Measurements from ENCODE around the gene MYO7A. TPM values are rescaled to one million over a fixed set of nuclear protein-coding genes. Genes with fewer than 3 reads are reported as not detected.
A peak's percentile ranks its signal among the peaks of the same experiment; 100 is the strongest.

Gene MYO7A
- total RNA-seq, result 100 to 1,000 TPM in 1 of 2 donors, 1 to 10 TPM in 1; 3.1 to 102 TPM

GRCh38 chr11:77127920-77128691, at the start of gene MYO7A:
Gene MYO7A, plus strand, starts transcription at chr11:77128246. Its CDS starts 2,389 bp downstream, at chr11:77130635.
- no peak for TF ChIP-seq POLR2A (IDR thresholded peaks at IDR 0.05)
- TF ChIP-seq POLR2AphosphoS5 (IDR thresholded peaks at IDR 0.05), result no peak
- H3K4me1 ChIP-seq (replicated peaks), result no peaks in the 10 kb centered on the region
- DNase-seq (ENCODE audit: low spot score), result no peak
- H3K9me3 ChIP-seq, result no peaks in the 10 kb centered on the region
- intact Hi-C loops (cut with DNase I), result loop anchor here (5.0 kb wide), 3 partner anchors 59 to 489 kb away; no protein-coding TSS in a partner anchor
- no peaks in the 10 kb centered on the region for H3K27me3 ChIP-seq (replicated peaks; ENCODE audit: insufficient read depth)
- 30% methylated on average over 20 of the region's 20 CpGs for WGBS
- no peak within 1 kb of the TSS for H3K27ac ChIP-seq
- peak within 1 kb of the TSS; percentile 11 to 21 for H3K4me3 ChIP-seq
- H3K36me3 ChIP-seq, result no peaks in the 10 kb centered on the region

GRCh38 chr11:77079666-77080065, 48.4 kb upstream of the MYO7A start:
- TF ChIP-seq POLR2AphosphoS5 (IDR thresholded peaks at IDR 0.05), result no peak
- no peak for TF ChIP-seq CTCF (IDR thresholded peaks at IDR 0.05)
- TF ChIP-seq POLR2A (IDR thresholded peaks at IDR 0.05), result no peak
- Histone ChIP-seq H3K4me1 (replicated peaks) (peaks cover 1% of the 10 kb centered on the region), H3K9me3 (no peaks in the 10 kb centered on the region), H3K27me3 (replicated peaks; ENCODE audit: insufficient read depth) (no peaks in the 10 kb centered on the region), H3K36me3 (no peaks in the 10 kb centered on the region), H3K4me3 (no peak overlapping the region), H3K27ac (no peak overlapping the region)
- WGBS, result 91% methylated on average over 2 of the region's 2 CpGs
- intact Hi-C loops (cut with DNase I), result no loop called here
- DNase-seq (ENCODE audit: low spot score), result no peak

GRCh38 chr11:77080643-77081210, 47.3 kb upstream of the MYO7A start:
- Histone ChIP-seq H3K36me3 (no peaks in the 10 kb centered on the region), H3K27me3 (replicated peaks; ENCODE audit: insufficient read depth) (no peaks in the 10 kb centered on the region), H3K27ac (no peak overlapping the region), H3K4me3 (no peak overlapping the region), H3K4me1 (replicated peaks) (no peaks in the 10 kb centered on the region), H3K9me3 (no peaks in the 10 kb centered on the region)
- TF ChIP-seq CTCF (IDR thresholded peaks at IDR 0.05) (no peak), POLR2A (IDR thresholded peaks at IDR 0.05) (no peak), POLR2AphosphoS5 (IDR thresholded peaks at IDR 0.05) (no peak)
- no peak for DNase-seq (ENCODE audit: low spot score)
- 96% methylated on average over 2 of the region's 2 CpGs for WGBS
- intact Hi-C loops (cut with DNase I), result no loop called here

GRCh38 chr11:77081381-77081851, 46.6 kb upstream of the MYO7A start:
- Histone ChIP-seq H3K36me3 (no peaks in the 10 kb centered on the region), H3K27me3 (replicated peaks; ENCODE audit: insufficient read depth) (no peaks in the 10 kb centered on the region), H3K27ac (no peak overlapping the region), H3K4me3 (no peak overlapping the region), H3K4me1 (replicated peaks) (no peaks in the 10 kb centered on the region), H3K9me3 (no peaks in the 10 kb centered on the region)
- intact Hi-C loops (cut with DNase I), result no loop called here
- no peak for DNase-seq (ENCODE audit: low spot score)
- no peak for TF ChIP-seq CTCF (IDR thresholded peaks at IDR 0.05)
- WGBS, result 88% methylated on average over 9 of the region's 9 CpGs

GRCh38 chr11:77081976-77082836, 45.8 kb upstream of the MYO7A start:
- no peaks in the 10 kb centered on the region for H3K27me3 ChIP-seq (replicated peaks; ENCODE audit: insufficient read depth)
- no peaks in the 10 kb centered on the region for H3K36me3 ChIP-seq
- no peaks in the 10 kb centered on the region for H3K4me1 ChIP-seq (replicated peaks)
- no peak overlapping the region for H3K4me3 ChIP-seq
- whole genome bisulfite sequencing, result 65% methylated on average over 10 of the region's 11 CpGs
- peak overlapping the region in 1 of 2 donors; percentile 19 for H3K27ac ChIP-seq
- no peaks in the 10 kb centered on the region for H3K9me3 ChIP-seq
- no peak for DNase-seq (ENCODE audit: low spot score)
- TF ChIP-seq POLR2A (IDR thresholded peaks at IDR 0.05), result no peak
- TF ChIP-seq CTCF (IDR thresholded peaks at IDR 0.05), result no peak
- no peak for TF ChIP-seq POLR2AphosphoS5 (IDR thresholded peaks at IDR 0.05)
- intact Hi-C loops (cut with DNase I), result no loop called here
